GM18505 (cell line): Measurements from ENCODE around the gene STAG1.
"Not testable (repeated sequence)": the region's sequence is repeated elsewhere in the genome, so short reads cannot be mapped to it uniquely, and the experiment has no call there.

ENCODE experiments used
- ATAC-seq: cut with Tn5 transposase; IDR thresholded peaks from one replicate; pipeline ENCODE4 v1.9.1; 2021; ENCODE audit not compliant: unreplicated experiment
- POLR2A ChIP-seq: IDR thresholded peaks from 4 replicates; pipeline ENCODE4 v1.6.1; 2011; ENCODE audit warnings: borderline replicate concordance; ENCODE audit not compliant: insufficient read depth, insufficient read length; ENCODE audit errors: extremely low read depth

Gene STAG1

GRCh38 chr3:136632625-136633081, 119.5 kb downstream of the STAG1 start:
- no peak for ATAC-seq
- no peak for TF ChIP-seq POLR2A

DNA sequence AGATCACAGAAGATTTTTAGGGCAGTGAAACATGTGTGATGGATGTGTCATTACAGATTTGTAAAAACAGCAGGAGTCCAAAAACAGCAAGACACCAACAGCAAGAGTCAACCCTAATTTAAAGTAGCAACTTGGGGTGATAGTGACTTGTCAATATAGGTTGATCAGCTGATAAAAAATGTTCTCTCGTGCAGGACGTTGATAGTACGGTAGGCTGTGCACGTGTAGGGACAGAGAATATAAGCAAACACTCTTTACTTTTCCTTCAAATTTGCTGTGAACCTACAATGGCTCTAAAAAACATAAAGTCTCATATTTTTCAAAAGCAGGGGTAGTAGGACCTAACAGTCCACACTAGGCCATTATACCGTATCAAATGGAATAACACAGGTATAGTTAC, 120.8 kb downstream of the STAG1 start:
- no peak for TF ChIP-seq POLR2A
- no peak for ATAC-seq

GRCh38 chr3:136630915-136631314, 121.3 kb downstream of the STAG1 start:
- no peak for TF ChIP-seq POLR2A
- no peak for ATAC-seq

GRCh38 chr3:136626493-136626892, 125.7 kb downstream of the STAG1 start:
- TF ChIP-seq POLR2A, result no peak
- ATAC-seq, result no peak

DNA sequence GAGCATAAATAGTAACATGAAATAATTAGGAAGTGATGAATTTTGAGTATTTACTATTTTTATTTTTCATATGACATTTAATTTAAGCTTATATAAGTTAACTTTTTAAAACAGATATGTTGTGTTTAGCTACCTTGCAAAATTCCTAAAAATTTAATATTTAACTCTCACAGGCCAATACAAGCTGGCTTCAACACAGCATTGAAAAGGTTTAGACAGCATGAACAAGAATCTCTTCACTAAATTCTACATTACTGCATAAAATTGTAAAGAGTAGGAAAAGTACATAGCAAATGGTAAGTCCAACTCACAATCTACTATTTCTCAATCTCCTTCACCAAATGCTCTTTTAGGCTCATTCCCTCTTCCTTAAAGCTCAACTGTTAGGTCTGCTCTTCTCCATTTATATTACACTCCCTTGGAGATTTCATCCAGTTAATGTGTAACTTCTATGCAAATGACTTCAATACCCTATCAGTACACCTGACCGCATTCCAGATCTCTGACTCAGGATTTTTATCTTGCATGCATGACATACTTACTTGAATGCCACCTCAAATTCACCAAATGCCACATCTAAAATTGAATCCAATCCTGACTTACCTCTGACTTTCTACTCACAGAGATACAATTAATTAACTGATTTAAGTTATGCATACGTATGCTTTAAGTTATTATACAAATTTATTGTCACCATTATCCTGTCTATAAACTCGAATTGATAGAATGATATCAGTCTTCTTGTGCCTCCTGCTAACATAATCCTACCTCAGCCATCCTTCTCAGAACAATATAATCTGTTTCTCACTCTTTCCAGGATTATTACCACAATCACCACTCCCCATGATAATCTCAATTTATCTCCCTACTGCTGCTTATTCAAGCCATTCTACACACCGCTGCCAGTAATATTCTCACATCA, 127.0 kb downstream of the STAG1 start:
- TF ChIP-seq POLR2A, result no peak

GRCh38 chr3:136624371-136624770, 127.8 kb downstream of the STAG1 start:
- no peak for TF ChIP-seq POLR2A

More for the DNA sequence above, 127.0 kb downstream of the STAG1 start:
- no peak for ATAC-seq

GRCh38 chr3:136621628-136622027, 130.6 kb downstream of the STAG1 start:
- no peak for TF ChIP-seq POLR2A
- ATAC-seq, result no peak

More at GRCh38 chr3:136624371-136624770, 127.8 kb downstream of the STAG1 start:
- no peak for ATAC-seq

- ATAC-seq, result no peak
- TF ChIP-seq POLR2A, result no peak
Measured at GRCh38 chr3:136620436-136620835, 131.7 kb downstream of the STAG1 start.

- ATAC-seq, result not testable (repeated sequence)
Measured at GRCh38 chr3:136617969-136618525, 134.1 kb downstream of the STAG1 start.

GRCh38 chr3:136617198-136617597, 135.0 kb downstream of the STAG1 start:
- TF ChIP-seq POLR2A, result no peak
- no peak for ATAC-seq

DNA sequence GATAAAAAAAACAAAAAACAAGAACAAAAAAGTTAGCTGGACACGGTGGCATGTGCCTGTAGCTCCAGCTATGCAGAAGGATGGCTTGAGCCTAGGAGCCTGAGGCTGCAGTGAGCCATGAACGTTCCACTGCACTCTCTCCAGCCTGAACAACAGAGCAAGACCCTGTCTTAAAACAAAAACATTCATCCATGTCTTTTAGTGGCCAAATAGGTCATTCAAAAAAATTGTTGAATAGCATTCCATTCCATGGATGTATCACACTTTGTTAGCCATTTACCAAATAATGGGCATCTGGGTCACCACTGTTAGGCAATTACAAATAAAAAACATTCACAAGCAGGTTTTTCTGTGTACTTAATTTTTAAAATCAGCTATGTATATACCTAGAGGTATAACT, 139.7 kb downstream of the STAG1 start:
- no peak for TF ChIP-seq POLR2A
- ATAC-seq, result no peak

DNA sequence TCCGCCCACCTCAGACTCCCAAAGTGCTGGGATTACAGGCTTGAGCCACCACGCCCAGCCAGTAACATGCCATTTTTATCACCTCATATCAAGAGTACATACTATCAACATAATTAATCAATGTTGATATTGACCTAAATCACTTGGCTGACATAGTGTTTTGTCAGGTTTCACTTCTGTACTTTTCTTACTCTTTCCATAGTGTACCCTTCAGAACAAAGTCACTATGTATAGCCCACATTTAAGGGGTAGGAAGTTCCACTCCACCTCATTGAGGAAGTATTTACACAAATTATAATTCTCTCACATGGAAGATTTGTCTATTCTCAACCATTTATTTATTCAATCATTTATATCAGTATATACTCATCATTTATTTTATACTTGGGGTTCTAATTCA, 145.2 kb downstream of the STAG1 start:
- ATAC-seq, result no peak
- TF ChIP-seq POLR2A, result no peak

DNA sequence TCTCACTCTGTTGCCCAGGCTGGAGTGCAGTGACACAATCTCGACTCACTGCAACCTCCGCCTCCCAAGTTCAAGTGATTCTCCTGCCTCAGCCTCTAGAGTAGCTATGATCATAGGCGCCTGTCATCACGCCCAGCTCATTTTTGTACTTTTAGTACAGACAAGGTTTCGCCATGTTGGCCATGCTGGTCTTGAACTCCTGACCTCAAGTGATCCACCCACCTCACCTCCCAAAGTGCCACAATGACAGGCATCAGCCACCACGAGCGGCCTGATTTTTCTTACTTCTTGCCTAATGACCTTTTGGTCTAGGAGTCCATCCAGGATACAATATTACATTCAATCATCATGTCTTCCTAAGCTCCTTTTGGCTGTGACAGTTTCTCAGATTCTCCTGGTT, 146.0 kb downstream of the STAG1 start:
- not testable (repeated sequence) for ATAC-seq

DNA sequence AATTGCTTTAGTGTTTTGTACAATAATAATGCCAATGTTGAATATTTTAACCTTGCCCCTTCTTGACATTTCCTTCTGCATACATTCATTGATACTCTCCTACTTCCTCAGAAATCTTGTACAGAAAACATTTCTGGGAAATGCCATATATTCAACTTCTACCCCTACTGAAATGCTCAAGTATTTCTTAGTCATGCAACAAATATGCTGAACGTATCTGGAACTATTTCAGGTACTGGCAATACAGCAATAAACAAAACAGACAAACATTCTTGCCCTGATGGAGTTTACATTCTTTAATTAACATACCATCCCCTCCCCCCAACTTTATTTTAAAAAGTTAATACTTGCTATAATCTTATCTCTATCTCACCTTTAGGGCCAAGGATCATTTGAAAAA, 147.2 kb downstream of the STAG1 start:
- no peak for TF ChIP-seq POLR2A

More for the DNA sequence above, 147.2 kb downstream of the STAG1 start:
- ATAC-seq, result no peak
